GM12874 (cell line): ENCODE results near the gene LY86.

Source experiments
- TF ChIP-seq, protein P1 (sequence below): IDR thresholded peaks from 2 replicates; pipeline ENCODE4 v1.5.1; 2011; ENCODE audit warnings: low read depth, mild to moderate bottlenecking, control low read depth, low read length, moderate library complexity; ENCODE audit not compliant: insufficient read depth

The LY86 gene

DNA sequence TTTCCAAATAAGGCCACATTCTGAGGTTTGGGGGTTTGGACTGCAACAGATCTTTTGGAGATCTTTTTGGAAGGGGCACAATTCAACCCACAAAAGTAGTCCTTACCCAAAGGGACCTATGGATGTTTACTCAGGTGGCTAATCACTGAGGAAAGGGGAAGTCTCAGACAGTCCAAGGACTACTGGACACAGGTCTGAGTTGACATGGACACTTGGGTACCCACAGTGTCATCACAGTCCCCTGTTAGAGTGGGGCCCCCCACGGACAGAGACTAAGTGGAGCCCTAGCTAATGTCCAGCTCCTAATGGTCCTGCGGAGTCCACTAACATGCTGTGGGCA lies 101.6 kb downstream of the LY86 start:
- TF ChIP-seq, protein P1, sequence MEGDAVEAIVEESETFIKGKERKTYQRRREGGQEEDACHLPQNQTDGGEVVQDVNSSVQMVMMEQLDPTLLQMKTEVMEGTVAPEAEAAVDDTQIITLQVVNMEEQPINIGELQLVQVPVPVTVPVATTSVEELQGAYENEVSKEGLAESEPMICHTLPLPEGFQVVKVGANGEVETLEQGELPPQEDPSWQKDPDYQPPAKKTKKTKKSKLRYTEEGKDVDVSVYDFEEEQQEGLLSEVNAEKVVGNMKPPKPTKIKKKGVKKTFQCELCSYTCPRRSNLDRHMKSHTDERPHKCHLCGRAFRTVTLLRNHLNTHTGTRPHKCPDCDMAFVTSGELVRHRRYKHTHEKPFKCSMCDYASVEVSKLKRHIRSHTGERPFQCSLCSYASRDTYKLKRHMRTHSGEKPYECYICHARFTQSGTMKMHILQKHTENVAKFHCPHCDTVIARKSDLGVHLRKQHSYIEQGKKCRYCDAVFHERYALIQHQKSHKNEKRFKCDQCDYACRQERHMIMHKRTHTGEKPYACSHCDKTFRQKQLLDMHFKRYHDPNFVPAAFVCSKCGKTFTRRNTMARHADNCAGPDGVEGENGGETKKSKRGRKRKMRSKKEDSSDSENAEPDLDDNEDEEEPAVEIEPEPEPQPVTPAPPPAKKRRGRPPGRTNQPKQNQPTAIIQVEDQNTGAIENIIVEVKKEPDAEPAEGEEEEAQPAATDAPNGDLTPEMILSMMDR = no peak

DNA sequence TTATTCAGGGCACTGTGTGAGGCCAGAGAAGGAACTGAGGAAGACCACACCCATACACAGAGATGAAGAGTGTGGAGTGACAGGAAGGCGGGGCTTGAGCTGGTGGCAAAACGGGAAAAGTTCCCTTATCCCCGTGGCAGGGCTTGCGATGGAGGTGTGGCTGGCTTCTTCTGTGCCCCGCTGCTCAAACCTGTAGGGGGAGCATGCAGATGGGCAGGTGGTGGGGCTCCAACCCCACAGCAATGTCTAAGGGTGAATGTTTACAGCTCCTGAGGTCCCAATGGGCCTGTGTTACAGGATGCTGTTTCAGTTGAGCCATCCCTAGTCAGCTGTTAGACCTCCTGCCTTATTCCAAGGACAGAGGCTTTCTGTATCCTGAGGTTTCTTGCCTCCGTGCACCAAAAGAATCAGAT lies 105.9 kb downstream of the LY86 start:
- TF ChIP-seq, protein P1 = peak; percentile 20; the same call in 1 of the 2 replicates

DNA sequence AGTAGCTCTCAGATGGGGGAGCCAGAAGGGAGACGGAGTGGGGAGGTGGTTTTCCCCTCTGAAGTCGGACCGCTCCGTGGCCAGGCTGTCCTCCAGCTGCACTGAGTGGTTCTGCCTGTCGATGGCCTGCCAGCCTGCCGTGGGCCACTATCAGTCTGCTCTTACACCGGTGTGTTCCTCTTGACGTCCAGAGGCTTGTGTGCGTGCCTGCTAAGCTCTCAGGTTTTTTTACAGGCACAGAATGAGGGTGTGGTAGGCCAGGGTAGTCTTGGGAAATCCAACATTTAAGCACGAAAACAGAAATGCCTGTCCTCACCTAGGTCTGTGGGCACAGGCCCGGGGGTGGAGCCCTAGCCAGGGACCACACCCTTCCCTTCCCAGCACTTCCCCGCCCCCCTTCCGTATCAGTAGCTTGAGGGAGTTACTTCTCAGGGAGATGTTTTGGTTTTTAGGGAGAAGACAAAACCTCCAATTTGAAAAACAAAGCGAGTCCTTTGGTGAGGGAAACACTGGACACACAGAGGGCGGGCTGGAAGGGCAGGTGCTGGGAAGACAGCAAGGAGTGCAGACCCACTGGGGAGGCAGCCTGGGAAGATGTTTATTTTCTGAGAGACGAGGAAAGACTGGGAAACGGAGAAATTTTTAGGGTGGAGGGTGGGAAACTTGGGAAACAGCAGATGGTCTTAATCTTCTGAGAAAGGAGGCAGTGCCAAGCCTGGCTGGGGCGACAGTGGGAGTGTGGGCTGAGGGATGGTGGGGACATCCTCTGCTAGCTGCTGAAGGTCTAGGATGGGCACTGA lies 106.5 kb downstream of the LY86 start:
- TF ChIP-seq, protein P1 = no peak

DNA sequence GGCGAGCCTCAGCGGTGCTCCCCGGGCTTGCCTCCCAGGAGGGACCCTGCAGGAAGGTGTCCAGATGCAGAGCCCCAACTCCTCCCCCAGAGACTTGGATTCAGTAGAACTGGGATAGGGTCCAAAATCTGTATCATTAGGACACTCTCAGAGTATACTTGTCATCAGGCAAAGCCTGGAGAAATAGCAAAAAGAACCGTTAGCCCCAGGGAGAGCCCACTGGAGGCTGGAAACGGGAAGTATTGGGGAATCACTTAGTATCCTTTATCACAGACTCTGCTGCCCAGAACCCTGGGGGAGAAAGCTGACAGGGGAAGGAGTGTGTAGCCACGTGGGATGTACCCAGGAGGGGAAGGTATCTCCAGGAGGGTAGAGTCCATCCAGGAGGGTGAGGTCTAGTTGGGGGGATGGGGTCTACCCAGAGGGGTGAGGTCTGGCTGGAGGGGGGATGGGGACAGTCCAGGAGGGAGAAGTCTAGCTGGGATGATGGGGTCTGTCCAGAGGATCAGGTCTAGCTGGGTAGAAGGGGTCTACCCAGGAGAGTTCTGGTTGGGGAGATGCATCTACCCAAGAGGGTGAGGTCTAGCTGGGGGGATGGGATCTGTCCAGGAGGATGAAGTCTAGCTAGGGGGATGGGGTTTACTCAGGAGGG lies 107.2 kb downstream of the LY86 start:
- TF ChIP-seq, protein P1 = no peak

DNA sequence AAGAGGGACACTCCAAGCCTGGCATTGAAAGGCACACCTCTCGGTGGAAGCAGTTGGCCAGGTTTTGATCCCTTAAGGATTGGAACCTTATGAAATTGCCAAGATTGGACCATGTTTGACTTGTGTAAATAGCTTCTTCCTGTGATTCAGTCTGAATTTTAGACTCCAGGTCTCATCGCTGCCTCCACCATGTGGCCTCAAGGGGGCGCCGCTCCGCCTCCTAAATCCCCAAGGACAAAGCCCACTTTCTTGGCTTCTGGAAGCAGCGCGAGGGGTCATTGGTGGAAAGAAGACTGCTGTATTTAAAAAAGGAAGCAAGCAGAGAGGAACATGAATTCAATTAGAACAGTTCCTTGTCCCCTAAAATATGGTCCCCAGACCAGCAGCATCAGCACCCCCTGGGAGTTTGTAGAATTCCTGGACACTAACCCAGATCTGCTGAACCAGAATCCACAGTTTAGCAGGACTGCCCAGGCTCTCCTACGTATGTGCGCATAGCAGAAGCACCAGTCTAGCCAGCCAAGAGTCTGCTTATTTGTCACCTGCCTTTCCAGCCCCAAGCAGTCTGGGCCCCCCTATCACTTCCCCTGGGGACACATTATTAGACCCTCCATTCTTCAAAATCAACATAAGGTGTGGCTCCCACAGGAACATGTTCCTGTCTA lies 108.5 kb downstream of the LY86 start:
- TF ChIP-seq, protein P1 = peak; percentile 83

DNA sequence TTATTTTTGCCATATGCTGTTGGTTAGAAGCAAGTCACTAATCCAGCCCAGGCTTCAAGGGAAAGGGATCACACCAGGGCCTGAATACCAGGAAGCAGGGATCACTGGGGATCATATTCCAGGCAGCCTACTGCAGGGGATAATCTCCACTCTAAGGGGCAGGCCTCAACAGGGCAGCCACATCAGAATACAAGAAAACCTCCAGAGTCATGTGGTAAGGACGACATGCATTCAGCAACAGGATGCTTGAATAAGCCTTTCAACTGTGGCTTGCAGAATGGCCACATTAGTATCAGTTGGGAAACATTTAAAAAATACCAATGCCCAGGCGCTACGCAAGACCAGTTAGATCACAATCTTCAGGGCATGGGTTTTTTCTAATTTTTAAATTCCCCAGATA lies 109.1 kb downstream of the LY86 start:
- TF ChIP-seq, protein P1 = no peak

DNA sequence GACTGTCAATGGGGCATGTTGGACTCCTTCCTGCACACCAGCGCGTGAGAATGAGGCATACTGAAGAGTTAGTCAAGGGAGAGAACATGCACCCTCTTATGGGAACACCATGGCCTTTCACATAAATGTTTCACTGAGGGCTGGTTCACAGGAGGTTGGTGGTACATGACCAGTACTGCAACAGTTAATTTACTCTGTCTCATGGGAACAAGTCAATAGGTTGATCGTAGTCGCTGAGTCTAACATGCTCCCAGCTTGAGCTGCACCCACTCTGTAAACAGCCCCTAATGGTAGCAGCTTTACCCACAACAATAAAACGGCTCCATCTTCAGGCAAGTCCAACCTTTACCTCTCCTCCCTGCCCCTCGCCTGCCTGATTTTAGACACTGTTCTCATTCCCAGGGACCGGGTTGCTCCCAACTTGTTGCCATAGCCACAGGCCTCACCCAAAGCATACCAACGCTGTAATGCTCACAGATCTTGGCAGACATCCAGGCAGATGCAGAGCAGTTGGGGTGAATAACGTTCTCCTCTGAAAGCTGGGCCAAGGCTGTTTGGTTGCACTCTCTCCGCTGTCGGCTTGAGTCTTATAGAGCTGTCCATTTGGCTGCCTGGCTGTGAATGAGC lies 111.3 kb downstream of the LY86 start:
- TF ChIP-seq, protein P1 = no peak
